ENCODE data around the gene KIF26A.

- no peak for TF ChIP-seq CTCF (IDR thresholded peaks at IDR 0.05)
- TF ChIP-seq POLR2A (IDR thresholded peaks at IDR 0.05): no peak
These were observed 48.2 kb upstream of the KIF26A start for GRCh38 chr14:104090071-104090748.
